ENCODE measurements around the gene CNGA3.
"Not testable (repeated sequence)": the region's sequence is repeated elsewhere in the genome, so short reads cannot be mapped to it uniquely, and the experiment has no call there.

Gene CNGA3

GRCh38 chr2:98346311-98347236 lies at the start of gene CNGA3:
TSS of gene CNGA3 (plus strand) at chr2:98346456. CDS start at chr2:98369976, 23,520 bp downstream.
- DNase-seq (ENCODE audit: low spot score) = no peak

DNA sequence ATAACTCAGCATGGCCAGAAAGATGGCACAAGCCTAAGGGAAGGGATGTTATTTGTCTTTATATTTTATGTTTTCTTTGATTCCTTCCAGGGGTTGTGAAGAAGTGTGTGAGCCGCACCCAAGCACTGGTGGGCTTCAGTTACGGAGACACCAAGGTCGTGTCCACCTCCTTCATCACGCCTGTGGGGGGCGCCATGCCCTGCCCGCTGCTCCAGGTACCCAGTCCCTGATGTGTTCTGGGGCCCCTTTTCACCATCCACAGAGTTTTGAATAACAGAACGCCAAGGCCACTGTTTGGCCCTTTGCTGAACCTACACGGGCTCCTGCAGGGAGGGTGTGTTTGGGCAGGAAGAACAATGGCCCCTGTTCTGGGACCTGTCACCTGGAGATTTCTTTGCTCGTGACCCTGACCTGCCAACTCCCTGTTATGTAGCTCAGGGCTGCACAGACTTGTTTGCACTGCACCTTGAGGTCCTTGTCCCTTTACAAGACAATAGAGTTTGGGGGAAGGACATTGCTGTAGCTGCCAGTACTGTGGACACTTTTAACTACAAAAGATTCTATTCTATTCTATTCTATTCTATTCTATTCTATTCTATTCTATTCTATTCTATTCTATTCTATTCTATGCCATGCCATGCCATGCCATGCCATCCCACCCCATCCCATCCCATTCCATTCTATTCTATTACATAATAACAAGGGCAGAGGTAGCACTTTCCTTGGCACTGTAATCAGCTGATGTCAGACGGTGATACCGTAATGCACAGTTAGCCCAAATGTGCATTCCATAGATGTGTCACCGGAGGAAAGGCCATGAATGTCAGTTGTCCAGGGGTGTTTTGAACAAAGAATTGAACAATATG lies 48.2 kb upstream of the CNGA3 start:
- DNase-seq (ENCODE audit: low spot score) = no peak

- no peak for DNase-seq (ENCODE audit: low spot score)
These were observed 47.5 kb upstream of the CNGA3 start for GRCh38 chr2:98298683-98299164.

DNA sequence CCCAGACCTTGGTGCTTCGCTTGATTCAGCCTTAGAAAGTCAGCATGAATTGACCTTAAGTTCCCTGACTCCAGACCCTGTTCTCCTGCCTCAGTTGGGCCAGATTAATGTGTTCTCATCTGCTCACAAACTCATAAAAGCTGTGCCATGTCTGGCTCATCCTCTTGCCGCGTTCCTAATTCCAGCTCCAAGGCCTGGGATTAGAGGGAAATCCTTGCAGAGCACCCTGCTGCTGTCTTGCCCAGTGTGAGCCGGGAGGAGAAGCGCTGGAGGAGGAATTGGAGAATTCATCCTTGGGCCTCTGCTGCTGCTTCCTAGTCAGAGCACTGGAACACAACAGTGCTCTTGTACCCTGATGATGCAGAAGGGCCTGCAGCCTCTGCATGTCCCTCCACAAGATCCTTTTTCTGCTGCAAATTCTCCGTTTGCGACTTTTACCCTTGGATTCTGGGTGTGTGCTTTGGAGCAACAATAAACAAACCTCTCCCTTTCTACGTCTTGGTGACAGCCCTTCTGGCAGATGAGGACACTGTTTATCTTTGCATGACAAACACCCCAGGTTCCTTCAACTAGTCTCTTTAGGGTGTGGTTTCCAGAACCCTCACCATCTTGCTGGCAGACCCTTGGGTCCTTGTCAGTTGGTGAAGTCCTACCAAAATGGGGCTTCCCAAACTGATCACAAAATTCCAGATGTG lies 46.9 kb upstream of the CNGA3 start:
- DNase-seq (ENCODE audit: low spot score) = no peak

- DNase-seq (ENCODE audit: low spot score) = no peak
These were observed 45.9 kb upstream of the CNGA3 start for GRCh38 chr2:98300141-98300874.

DNA sequence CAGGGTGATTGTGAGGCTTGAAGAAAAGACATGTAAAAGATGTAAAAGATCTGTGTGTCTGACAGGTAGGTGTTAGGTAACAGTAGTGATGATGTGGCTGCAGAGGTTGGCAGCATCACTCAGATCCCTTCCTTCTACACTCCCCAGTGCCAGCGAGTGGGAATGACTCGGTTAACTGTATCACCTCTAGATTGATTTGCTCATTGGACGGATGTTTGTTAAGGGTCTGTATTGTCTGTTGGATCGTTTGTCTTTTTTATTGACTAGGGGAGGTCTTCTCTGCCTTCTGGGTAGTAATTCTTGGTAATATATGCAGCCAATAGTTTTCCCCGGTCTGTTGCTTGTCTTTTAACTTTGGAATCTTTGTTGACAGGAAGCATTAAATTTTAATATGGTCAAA lies 44.8 kb upstream of the CNGA3 start:
- DNase-seq (ENCODE audit: low spot score) = no peak

GRCh38 chr2:98307131-98307696 lies 39.0 kb upstream of the CNGA3 start:
- DNase-seq (ENCODE audit: low spot score) = not testable (repeated sequence)

DNA sequence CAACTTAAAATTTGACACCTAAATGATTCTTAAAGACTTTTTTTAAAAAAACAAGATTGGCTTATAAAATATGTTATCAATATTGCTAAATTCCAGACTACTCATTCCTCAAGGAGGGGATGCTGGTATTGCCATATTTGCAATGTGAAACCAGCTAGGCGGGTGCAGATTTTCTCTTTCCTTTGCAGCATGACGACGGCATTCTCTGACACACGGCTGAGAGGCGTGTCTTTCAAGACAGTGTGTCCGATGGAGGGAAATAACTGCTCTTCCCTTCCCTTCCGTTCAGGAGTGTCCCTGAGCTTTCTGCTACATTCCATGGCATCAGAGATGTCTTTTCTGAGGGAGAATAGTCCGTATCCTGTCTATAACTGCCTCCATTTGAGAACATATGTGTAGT lies 38.2 kb upstream of the CNGA3 start:
- no peak for DNase-seq (ENCODE audit: low spot score)

DNA sequence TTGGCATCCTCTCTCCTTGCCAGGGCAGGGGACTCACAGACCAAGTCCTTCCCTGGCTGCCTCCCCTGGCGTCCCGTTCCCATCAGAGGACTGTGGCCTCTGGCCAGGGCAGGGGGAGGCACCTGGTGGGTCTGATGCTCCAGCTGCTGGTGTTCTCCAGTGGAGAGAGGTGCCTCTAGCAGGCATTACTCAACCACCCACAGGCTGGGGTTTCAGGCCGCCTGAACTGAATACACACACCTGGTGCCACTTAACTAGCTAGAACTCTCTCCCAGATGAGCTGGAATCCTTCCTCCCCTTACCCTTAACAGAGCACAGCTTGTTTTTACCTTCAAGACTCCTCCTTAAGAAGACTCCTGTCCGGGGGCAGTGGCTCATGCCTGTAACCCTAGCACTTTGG lies 37.7 kb upstream of the CNGA3 start:
- no peak for DNase-seq (ENCODE audit: low spot score)

GRCh38 chr2:98309580-98309979 lies 36.7 kb upstream of the CNGA3 start:
- DNase-seq (ENCODE audit: low spot score) = no peak

- DNase-seq (ENCODE audit: low spot score) = no peak
These were observed 36.2 kb upstream of the CNGA3 start for GRCh38 chr2:98310010-98310409.

DNA sequence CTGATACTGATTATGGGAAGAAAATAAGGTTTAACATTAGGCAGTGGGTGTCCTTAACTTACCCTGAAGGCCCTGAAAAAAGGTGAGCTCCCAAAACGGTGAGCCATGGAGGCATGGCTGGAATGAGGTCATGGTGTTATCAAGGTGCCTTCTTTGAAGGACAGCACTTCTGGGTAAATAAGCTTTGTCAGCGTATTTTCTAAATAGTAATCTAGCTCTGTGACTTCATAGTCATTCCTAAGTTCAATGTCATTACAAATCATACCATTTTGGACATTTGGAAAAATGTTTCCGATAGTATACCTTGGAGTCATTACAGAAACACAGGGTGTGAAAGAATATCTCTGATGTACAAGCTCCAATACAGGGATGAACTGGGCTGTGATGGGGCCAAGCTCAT lies 35.2 kb upstream of the CNGA3 start:
- DNase-seq (ENCODE audit: low spot score) = no peak

DNA sequence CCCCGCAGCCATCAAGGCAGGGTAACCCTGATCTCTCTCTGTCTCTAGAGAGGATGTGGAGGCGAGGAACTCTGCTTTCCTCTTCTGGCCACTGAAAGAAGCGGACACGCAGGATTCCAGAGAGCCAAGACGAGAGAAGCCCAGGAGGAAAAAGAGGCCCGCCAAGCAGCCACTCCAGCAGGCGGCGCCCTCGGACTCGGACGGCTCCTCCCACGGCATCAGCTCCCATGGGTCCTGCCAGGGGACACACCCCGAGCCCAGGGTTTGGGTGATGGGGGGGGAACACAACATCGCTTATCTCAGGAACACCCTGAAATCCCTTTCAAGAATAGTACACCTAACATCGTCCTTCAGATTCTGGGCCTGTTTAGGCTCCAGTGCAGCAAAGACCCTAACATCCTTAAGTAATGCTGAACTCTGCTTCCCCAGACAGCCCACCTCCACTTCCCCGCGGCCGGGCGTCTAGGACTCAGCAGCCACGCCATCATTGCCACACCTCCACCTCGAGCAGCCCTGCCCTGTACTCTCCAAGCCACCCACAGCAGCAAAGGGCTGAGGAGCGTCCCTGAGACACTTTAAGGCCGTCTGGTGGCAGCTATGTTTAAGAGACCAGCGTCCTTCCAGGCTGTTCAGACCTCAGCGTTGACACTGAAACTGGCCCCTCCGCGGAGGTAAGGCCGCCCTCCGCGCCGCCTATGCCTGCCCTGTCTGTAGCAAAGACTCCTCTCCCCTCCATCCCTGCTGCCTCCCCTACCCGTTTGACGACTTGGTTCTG lies 34.3 kb upstream of the CNGA3 start:
- no peak for DNase-seq (ENCODE audit: low spot score)

- DNase-seq (ENCODE audit: low spot score) = no peak
These were observed 32.6 kb upstream of the CNGA3 start for GRCh38 chr2:98313492-98314250.

DNA sequence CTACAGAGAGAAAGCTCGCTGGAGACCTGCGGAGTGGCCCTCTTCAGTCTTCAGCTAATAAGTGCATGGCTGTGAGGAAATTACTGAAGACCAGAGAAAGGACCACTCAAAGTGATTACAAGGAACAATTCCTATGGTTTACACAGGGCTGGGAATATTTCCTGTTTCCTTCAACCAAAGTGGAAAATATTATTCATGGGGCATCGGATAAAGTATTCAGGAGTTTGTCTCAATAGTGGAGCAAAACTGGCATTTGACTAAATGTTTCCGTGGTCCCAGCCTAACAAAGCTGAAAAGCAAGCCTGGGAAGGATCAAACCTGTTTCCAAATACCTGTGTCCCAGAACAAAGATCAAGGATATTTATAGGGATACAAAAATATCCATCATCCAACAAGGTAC lies 32.0 kb upstream of the CNGA3 start:
- no peak for DNase-seq (ENCODE audit: low spot score)

GRCh38 chr2:98315957-98316356 lies 30.3 kb upstream of the CNGA3 start:
- no peak for DNase-seq (ENCODE audit: low spot score)

GRCh38 chr2:98317214-98317613 lies 29.0 kb upstream of the CNGA3 start:
- DNase-seq (ENCODE audit: low spot score) = no peak

GRCh38 chr2:98320171-98320570 lies 26.1 kb upstream of the CNGA3 start:
- DNase-seq (ENCODE audit: low spot score) = not testable (repeated sequence)

DNA sequence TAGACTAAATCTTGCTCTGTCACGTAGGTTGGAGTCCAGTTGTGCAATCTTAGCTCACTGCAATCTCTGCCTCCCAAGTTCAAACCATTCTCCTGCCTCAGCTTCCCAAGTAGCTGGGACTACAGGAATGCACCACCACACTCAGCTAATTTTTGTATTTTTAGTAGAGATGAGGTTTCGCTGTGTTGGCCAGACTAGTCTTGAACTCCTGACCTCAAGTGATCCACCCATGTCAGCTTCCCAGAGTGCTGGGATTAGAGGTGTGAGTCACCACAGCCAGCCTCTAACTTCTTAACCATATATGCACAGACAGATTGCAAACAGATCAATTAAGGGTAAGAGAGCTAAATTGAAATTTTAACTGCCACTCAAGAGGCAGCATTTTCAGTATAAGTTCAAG lies 22.1 kb upstream of the CNGA3 start:
- DNase-seq (ENCODE audit: low spot score) = no peak

DNA sequence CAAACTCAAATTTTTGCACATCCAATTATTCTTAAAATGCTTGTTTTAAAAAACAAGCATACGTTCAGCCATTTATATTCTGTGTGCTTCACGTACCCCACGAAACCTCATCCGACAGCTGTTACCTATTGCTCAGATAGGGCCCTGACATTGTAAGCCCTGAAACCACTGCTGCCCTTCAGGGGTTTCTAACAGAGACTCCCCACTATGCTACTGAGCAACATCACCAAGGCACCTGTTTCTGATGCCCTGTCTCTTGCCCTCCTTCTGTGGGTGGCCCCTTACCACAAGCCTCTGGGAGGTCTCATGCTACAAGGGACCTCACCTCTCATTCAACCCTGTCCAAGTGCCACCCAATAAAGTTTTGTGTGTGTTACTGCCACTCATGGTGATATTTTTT lies 18.5 kb upstream of the CNGA3 start:
- no peak for DNase-seq (ENCODE audit: low spot score)
